Endothelial cell (in vitro differentiated cells): ENCODE results near the gene MPND. TPM values are rescaled to one million over a fixed set of nuclear protein-coding genes. Genes with fewer than 3 reads are reported as not detected.
A peak's percentile ranks its signal among the peaks of the same experiment; 100 is the strongest.

Experiments
- DNase-seq: peaks from one replicate; pipeline ENCODE4 v3.0.0; 2021; ENCODE audit warnings: low spot score
- H3K27ac Mint-ChIP-seq: one replicate; pipeline ENCODE4 v1.8.0; 2021; ENCODE audit warnings: mixed read lengths, inconsistent platforms; ENCODE audit not compliant: unreplicated experiment
- H3K27me3 Mint-ChIP-seq: one replicate; pipeline ENCODE4 v1.8.0; 2021; ENCODE audit warnings: mild to moderate bottlenecking, moderate library complexity, mixed read lengths, inconsistent platforms; ENCODE audit not compliant: unreplicated experiment
- H3K36me3 Mint-ChIP-seq: one replicate; pipeline ENCODE4 v1.8.0; 2021; ENCODE audit warnings: mild to moderate bottlenecking, low read depth, mixed read lengths, inconsistent platforms; ENCODE audit not compliant: unreplicated experiment
- H3K4me1 Mint-ChIP-seq: one replicate; pipeline ENCODE4 v1.8.0; 2021; ENCODE audit warnings: mild to moderate bottlenecking, mixed read lengths, inconsistent platforms; ENCODE audit not compliant: unreplicated experiment
- H3K4me3 Mint-ChIP-seq: one replicate; pipeline ENCODE4 v1.8.0; 2021; ENCODE audit warnings: mild to moderate bottlenecking, mixed read lengths, inconsistent platforms; ENCODE audit not compliant: unreplicated experiment
- H3K9me3 Mint-ChIP-seq: one replicate; pipeline ENCODE4 v1.8.0; 2021; ENCODE audit warnings: mixed read lengths, inconsistent platforms; ENCODE audit not compliant: unreplicated experiment
- CTCF ChIP-seq: fragments of 200-600 bp; sonication (generic); IDR thresholded peaks from one replicate; pipeline ENCODE4 v1.5.0; 2021; ENCODE audit warnings: antibody characterized with exemption; ENCODE audit not compliant: unreplicated experiment
- total RNA-seq: library from RNA; stranded (reverse); fragmentation: NEBNext Ultra II Directional; extraction: Animal tissue kit (Norgen Biotek cat#: 25700); gene quantifications from one replicate; pipeline ENCODE4 v1.2.1, GENCODE V29; 2021; ENCODE audit not compliant: unreplicated experiment

Gene MPND
- total RNA-seq, 1 donor from 2014 or later: 18.3 TPM

DNA sequence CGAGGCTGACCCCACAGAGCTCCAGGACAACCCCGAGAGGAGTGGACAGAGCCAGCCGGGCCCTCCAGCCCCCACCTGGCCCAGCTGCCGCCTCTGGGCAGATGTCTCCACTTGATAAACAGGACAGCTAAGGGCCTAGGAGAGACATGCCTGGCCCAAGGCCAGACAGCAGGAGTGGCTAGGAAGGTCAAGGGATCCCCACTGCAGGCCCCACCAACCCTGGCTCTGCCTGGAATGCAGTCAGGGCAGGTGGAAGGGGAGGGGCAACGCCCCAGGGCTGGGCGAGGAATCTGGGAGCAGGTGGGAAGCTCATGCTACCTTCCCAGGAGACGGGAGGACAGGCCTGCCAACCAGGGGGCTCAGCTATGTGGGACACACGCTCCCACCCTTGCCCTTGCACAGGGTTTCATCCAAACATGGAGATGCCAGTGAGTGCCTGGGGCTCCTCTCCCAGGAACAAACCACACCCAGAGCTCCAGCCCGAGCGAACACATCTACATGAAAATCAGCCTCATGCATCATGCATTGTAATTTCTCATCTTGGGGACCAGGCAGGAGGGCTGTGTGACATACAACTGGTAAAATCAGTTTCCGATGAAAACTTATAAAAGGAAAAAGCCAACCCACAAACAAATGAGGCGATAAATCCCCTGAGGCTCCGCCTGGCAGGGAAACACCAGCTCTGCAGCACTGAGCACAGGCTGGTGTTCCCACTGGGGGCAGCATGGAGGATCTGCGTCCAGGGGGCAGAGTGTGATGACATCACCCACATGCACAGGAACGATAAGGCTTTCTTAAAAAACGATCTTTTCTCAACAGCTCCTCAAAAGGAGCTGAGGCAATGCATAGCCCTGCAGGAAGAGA lies 32.0 kb downstream of the MPND start:
- H3K27me3 Mint-ChIP-seq: peaks cover 11% of the 10 kb centered on the region
- peaks cover 13% of the 10 kb centered on the region for H3K36me3 Mint-ChIP-seq
- H3K4me3 Mint-ChIP-seq: no peak overlapping the region
- H3K9me3 Mint-ChIP-seq: no peaks in the 10 kb centered on the region
- no peak for TF ChIP-seq CTCF
- peak overlapping the region; percentile 30 for H3K27ac Mint-ChIP-seq
- DNase-seq: no peak
- peaks cover 26% of the 10 kb centered on the region for H3K4me1 Mint-ChIP-seq

GRCh38 chr19:4376028-4376670 lies 32.8 kb downstream of the MPND start:
- Mint-ChIP-seq H3K27ac (peak overlapping the region; percentile 30), H3K27me3 (peaks cover 8% of the 10 kb centered on the region), H3K4me3 (no peak overlapping the region), H3K9me3 (no peaks in the 10 kb centered on the region), H3K36me3 (peaks cover 11% of the 10 kb centered on the region), H3K4me1 (peaks cover 30% of the 10 kb centered on the region)
- no peak for TF ChIP-seq CTCF
- no peak for DNase-seq

DNA sequence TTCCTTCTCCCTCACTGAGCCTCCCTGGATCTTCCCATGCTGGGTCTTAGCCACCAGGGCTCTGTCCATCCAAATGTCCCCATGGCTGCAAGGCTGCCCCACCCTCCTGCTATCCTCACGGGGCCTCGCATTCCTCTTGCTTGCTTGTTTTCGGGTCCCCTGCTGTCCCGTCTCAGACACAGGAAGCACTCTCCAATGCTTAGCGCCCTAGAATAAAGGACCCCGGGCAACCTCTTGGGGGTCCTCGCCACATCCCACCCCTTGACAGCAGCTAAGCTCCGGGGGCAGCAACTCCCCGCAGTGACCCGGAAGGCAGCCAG lies 33.3 kb downstream of the MPND start:
- no peaks in the 10 kb centered on the region for H3K9me3 Mint-ChIP-seq
- no peak overlapping the region for H3K27ac Mint-ChIP-seq
- H3K27me3 Mint-ChIP-seq: peaks cover 7% of the 10 kb centered on the region
- DNase-seq: no peak
- no peak overlapping the region for H3K4me3 Mint-ChIP-seq
- H3K4me1 Mint-ChIP-seq: peaks cover 31% of the 10 kb centered on the region
- H3K36me3 Mint-ChIP-seq: peaks cover 11% of the 10 kb centered on the region
- no peak for TF ChIP-seq CTCF

- H3K4me1 Mint-ChIP-seq: peaks cover 34% of the 10 kb centered on the region
- no peaks in the 10 kb centered on the region for H3K9me3 Mint-ChIP-seq
- no peak overlapping the region for H3K4me3 Mint-ChIP-seq
- no peak for TF ChIP-seq CTCF
- peaks cover 14% of the 10 kb centered on the region for H3K36me3 Mint-ChIP-seq
- H3K27ac Mint-ChIP-seq: no peak overlapping the region
- DNase-seq: no peak
- peaks cover 9% of the 10 kb centered on the region for H3K27me3 Mint-ChIP-seq
These were observed 33.8 kb downstream of the MPND start for GRCh38 chr19:4376991-4377781.
